ENCODE results near the gene GOLGA3.

The GOLGA3 gene

GRCh38 chr12:132720606-132721345 lies 107.9 kb downstream of the GOLGA3 start:
- no CpG with 5 or more reads among the region's 25 CpGs for WGBS (ENCODE audit: insufficient coverage, insufficient read length)
- no peak for DNase-seq (ENCODE audit: low read depth, low spot score)
- Histone ChIP-seq H3K4me1 (ENCODE audit: control insufficient read depth, insufficient read depth, low read length) (no peaks in the 10 kb centered on the region), H3K9me3 (ENCODE audit: control insufficient read depth, insufficient read depth, low read length) (no peaks in the 10 kb centered on the region), H3K27me3 (ENCODE audit: control insufficient read depth, insufficient read depth, low read length) (no peaks in the 10 kb centered on the region), H3K4me3 (ENCODE audit: low read length) (no peak overlapping the region), H3K36me3 (ENCODE audit: control insufficient read depth, insufficient read depth, low read length) (peaks cover 50% of the 10 kb centered on the region), H3K27ac (ENCODE audit: low read length) (no peak overlapping the region)

GRCh38 chr12:132719954-132720324 lies 108.7 kb downstream of the GOLGA3 start:
- Histone ChIP-seq H3K36me3 (ENCODE audit: control insufficient read depth, insufficient read depth, low read length) (peaks cover 48% of the 10 kb centered on the region), H3K4me1 (ENCODE audit: control insufficient read depth, insufficient read depth, low read length) (no peaks in the 10 kb centered on the region), H3K27me3 (ENCODE audit: control insufficient read depth, insufficient read depth, low read length) (no peaks in the 10 kb centered on the region), H3K9me3 (ENCODE audit: control insufficient read depth, insufficient read depth, low read length) (no peaks in the 10 kb centered on the region), H3K4me3 (ENCODE audit: low read length) (no peak overlapping the region), H3K27ac (ENCODE audit: low read length) (no peak overlapping the region)
- no peak for DNase-seq (ENCODE audit: low read depth, low spot score)
- no CpG with 5 or more reads among the region's 12 CpGs for WGBS (ENCODE audit: insufficient coverage, insufficient read length)

GRCh38 chr12:132719141-132719953 lies 109.3 kb downstream of the GOLGA3 start:
- Histone ChIP-seq H3K27me3 (ENCODE audit: control insufficient read depth, insufficient read depth, low read length) (no peaks in the 10 kb centered on the region), H3K36me3 (ENCODE audit: control insufficient read depth, insufficient read depth, low read length) (peaks cover 49% of the 10 kb centered on the region), H3K4me1 (ENCODE audit: control insufficient read depth, insufficient read depth, low read length) (no peaks in the 10 kb centered on the region), H3K27ac (ENCODE audit: low read length) (no peak overlapping the region), H3K4me3 (ENCODE audit: low read length) (no peak overlapping the region; the same call in 1 of the 2 replicates), H3K9me3 (ENCODE audit: control insufficient read depth, insufficient read depth, low read length) (no peaks in the 10 kb centered on the region)
- WGBS (ENCODE audit: insufficient coverage, insufficient read length): no CpG with 5 or more reads among the region's 31 CpGs
- no peak for DNase-seq (ENCODE audit: low read depth, low spot score)
